Nephron progenitor cell (in vitro differentiated cells): ENCODE results near the gene RPL29.

ENCODE experiments used
- DNase-seq: peaks from one replicate; pipeline ENCODE4 v3.0.0; 2021
- H3K27ac Mint-ChIP-seq: 2 replicates; pipeline ENCODE4 v1.8.0; 2021; ENCODE audit warnings: mild to moderate bottlenecking, moderate library complexity, mixed read lengths
- H3K27me3 Mint-ChIP-seq: 2 replicates; pipeline ENCODE4 v1.8.0; 2021; ENCODE audit warnings: mild to moderate bottlenecking, low read depth, mixed read lengths; ENCODE audit not compliant: poor library complexity
- H3K36me3 Mint-ChIP-seq: 2 replicates; pipeline ENCODE4 v1.8.0; 2021; ENCODE audit warnings: low read depth, mixed read lengths
- H3K4me1 Mint-ChIP-seq: 2 replicates; pipeline ENCODE4 v1.8.0; 2021; ENCODE audit warnings: mixed read lengths
- H3K4me3 Mint-ChIP-seq: 2 replicates; pipeline ENCODE4 v1.8.0; 2021; ENCODE audit warnings: mild to moderate bottlenecking, moderate library complexity, mixed read lengths
- H3K9me3 Mint-ChIP-seq: 2 replicates; pipeline ENCODE4 v1.8.0; 2021; ENCODE audit warnings: mild to moderate bottlenecking, moderate library complexity, mixed read lengths
- TF ChIP-seq, protein P1 (sequence below): fragments of 200-600 bp; sonication (generic); IDR thresholded peaks from 2 replicates; pipeline ENCODE4 v1.5.0; 2021; ENCODE audit warnings: antibody characterized with exemption

The RPL29 gene

DNA sequence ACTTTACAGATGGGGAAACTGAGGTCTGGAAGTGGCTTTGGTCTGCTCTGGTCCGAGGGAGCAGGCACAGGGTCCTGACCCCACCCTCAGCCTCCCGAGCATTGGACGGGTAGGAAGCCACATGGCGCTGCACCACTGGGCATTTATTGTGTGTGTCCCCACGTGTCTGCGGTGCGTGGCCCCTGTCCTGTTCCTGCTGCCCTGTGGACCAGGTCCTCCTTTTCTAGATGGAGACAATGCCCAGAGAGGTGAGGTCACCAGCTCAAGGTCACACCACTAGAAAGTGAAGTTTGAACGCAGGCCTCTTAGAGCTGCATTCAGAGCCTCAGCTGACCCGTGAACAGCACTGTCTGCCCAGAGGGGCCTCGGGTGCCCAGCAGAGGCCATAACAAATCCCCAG, 33.8 kb upstream of the RPL29 start:
- no peak for DNase-seq
- Mint-ChIP-seq H3K4me3 (no peak overlapping the region), H3K36me3 (no peaks in the 10 kb centered on the region), H3K27me3 (peaks cover 7% of the 10 kb centered on the region), H3K27ac (no peak overlapping the region), H3K9me3 (no peaks in the 10 kb centered on the region), H3K4me1 (peaks cover 58% of the 10 kb centered on the region)
- TF ChIP-seq, protein P1, sequence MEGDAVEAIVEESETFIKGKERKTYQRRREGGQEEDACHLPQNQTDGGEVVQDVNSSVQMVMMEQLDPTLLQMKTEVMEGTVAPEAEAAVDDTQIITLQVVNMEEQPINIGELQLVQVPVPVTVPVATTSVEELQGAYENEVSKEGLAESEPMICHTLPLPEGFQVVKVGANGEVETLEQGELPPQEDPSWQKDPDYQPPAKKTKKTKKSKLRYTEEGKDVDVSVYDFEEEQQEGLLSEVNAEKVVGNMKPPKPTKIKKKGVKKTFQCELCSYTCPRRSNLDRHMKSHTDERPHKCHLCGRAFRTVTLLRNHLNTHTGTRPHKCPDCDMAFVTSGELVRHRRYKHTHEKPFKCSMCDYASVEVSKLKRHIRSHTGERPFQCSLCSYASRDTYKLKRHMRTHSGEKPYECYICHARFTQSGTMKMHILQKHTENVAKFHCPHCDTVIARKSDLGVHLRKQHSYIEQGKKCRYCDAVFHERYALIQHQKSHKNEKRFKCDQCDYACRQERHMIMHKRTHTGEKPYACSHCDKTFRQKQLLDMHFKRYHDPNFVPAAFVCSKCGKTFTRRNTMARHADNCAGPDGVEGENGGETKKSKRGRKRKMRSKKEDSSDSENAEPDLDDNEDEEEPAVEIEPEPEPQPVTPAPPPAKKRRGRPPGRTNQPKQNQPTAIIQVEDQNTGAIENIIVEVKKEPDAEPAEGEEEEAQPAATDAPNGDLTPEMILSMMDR: no peak

DNA sequence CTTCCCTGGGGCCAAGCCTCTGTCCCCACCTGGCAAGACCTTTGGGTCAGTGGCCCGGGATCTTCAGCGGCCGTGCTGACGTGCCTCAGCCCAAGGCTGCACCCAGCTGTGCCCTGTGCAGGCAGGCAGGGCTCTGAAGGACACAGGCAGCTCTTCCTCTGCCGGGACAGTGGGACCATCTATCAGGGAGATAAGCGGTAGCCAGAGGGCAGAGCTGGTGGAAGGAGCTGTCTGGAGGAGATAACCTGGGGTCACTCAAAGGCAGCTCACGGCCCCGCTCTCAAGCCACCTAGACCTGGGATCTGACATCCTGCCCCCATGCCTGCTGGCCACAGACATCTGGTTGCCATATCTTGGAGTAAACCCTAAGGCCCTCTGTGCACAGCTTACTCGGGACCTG, 33.4 kb upstream of the RPL29 start:
- H3K36me3 Mint-ChIP-seq: no peaks in the 10 kb centered on the region
- no peak for DNase-seq
- TF ChIP-seq, protein P1: no peak
- no peak overlapping the region for H3K27ac Mint-ChIP-seq
- peaks cover 63% of the 10 kb centered on the region for H3K4me1 Mint-ChIP-seq
- H3K9me3 Mint-ChIP-seq: no peaks in the 10 kb centered on the region
- no peak overlapping the region for H3K4me3 Mint-ChIP-seq
- peaks cover 7% of the 10 kb centered on the region for H3K27me3 Mint-ChIP-seq

DNA sequence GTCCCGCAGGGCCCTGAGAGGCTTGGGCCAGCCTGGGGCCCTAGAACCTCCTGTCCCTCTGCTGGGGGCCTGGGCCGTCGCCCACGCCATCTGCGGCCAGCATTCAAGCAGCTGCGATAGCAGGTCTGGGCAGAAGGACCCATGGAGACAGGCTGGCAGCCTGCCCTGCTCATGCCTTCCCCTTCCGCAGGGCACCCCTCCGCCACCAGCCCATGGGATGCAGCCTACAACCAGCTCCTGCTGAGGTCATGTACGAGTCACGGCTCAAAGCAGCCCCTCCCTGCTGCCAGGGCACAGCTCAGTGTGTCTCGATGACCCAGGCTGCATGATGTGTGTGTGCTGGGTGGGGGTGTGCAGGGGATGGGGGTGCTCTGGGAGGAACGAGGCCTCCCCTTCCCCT, 32.9 kb upstream of the RPL29 start:
- TF ChIP-seq, protein P1: no peak
- no peak overlapping the region for H3K4me3 Mint-ChIP-seq
- no peaks in the 10 kb centered on the region for H3K9me3 Mint-ChIP-seq
- H3K36me3 Mint-ChIP-seq: no peaks in the 10 kb centered on the region
- H3K4me1 Mint-ChIP-seq: peaks cover 66% of the 10 kb centered on the region
- H3K27me3 Mint-ChIP-seq: peaks cover 7% of the 10 kb centered on the region
- DNase-seq: no peak
- H3K27ac Mint-ChIP-seq: no peak overlapping the region

DNA sequence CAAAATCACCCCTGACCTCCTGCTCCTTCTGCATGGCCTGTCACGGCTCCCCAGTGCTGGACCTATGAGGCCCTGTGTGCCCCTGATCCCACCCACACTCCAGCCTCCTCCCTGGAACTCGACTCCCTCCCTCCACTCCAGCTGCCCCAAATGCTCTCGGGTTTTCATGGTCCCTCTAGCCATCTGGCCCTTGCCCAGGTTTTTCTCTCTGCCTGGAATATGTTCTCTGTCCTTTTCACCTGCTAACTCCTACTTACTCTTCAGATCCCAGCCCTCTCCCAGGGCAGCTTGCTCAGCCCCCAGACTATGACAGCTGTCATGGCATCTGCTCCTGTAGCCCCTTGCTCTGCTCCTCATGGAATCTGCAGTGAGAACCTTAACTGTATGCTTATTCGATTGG, 30.3 kb upstream of the RPL29 start:
- peak overlapping the region; percentile 74 for H3K27ac Mint-ChIP-seq
- no peaks in the 10 kb centered on the region for H3K9me3 Mint-ChIP-seq
- no peak for DNase-seq

DNA sequence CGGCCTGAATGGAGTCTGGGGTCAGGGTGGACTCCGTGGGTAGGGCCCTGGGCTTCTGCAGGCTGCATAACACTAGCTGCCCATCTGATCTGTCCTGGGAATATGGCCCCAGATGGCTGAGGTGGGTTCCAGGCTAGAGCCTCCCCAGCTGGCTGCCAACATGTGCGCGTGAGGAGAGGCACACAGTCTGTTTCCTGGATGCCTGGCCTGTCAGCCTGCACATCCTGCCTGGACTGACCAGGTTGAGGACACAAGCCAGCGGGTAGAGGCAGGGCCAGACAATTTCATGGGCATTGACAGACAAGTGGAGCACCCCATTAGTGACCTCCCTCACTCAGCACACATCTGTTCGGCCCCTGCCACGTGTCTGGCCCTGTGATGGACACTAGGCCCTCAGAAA, 29.8 kb upstream of the RPL29 start:
- H3K27ac Mint-ChIP-seq: peak overlapping the region; percentile 74

More for the DNA sequence above, 30.3 kb upstream of the RPL29 start:
- H3K4me1 Mint-ChIP-seq: peaks cover 74% of the 10 kb centered on the region
- H3K27me3 Mint-ChIP-seq: peaks cover 5% of the 10 kb centered on the region
- TF ChIP-seq, protein P1: no peak
- no peaks in the 10 kb centered on the region for H3K36me3 Mint-ChIP-seq
- peak overlapping the region; percentile 38 for H3K4me3 Mint-ChIP-seq

More for the DNA sequence above, 29.8 kb upstream of the RPL29 start:
- DNase-seq: no peak
- Mint-ChIP-seq H3K36me3 (no peaks in the 10 kb centered on the region), H3K4me3 (peak overlapping the region; percentile 38), H3K4me1 (peaks cover 77% of the 10 kb centered on the region), H3K27me3 (peaks cover 3% of the 10 kb centered on the region), H3K9me3 (no peaks in the 10 kb centered on the region)
- TF ChIP-seq, protein P1: no peak
